A549 treated with dexamethasone at 1 μM for 4 hours (cell line): ENCODE data around the gene REXO4. TPM values are rescaled to one million over a fixed set of nuclear protein-coding genes. Genes with fewer than 3 reads are reported as not detected.

Experiments
- total RNA-seq: library from RNA; stranded (reverse); fragments of 200-300 nt; extraction: Qiagen RNA extraction; gene quantifications from 5 replicates; pipeline ENCODE4 v1.2.3, GENCODE V29; 2022

The REXO4 gene, protein sequence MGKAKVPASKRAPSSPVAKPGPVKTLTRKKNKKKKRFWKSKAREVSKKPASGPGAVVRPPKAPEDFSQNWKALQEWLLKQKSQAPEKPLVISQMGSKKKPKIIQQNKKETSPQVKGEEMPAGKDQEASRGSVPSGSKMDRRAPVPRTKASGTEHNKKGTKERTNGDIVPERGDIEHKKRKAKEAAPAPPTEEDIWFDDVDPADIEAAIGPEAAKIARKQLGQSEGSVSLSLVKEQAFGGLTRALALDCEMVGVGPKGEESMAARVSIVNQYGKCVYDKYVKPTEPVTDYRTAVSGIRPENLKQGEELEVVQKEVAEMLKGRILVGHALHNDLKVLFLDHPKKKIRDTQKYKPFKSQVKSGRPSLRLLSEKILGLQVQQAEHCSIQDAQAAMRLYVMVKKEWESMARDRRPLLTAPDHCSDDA
- total RNA-seq = 27.2 to 37.6 TPM (median 33.8 TPM) in 5 replicates

DNA sequence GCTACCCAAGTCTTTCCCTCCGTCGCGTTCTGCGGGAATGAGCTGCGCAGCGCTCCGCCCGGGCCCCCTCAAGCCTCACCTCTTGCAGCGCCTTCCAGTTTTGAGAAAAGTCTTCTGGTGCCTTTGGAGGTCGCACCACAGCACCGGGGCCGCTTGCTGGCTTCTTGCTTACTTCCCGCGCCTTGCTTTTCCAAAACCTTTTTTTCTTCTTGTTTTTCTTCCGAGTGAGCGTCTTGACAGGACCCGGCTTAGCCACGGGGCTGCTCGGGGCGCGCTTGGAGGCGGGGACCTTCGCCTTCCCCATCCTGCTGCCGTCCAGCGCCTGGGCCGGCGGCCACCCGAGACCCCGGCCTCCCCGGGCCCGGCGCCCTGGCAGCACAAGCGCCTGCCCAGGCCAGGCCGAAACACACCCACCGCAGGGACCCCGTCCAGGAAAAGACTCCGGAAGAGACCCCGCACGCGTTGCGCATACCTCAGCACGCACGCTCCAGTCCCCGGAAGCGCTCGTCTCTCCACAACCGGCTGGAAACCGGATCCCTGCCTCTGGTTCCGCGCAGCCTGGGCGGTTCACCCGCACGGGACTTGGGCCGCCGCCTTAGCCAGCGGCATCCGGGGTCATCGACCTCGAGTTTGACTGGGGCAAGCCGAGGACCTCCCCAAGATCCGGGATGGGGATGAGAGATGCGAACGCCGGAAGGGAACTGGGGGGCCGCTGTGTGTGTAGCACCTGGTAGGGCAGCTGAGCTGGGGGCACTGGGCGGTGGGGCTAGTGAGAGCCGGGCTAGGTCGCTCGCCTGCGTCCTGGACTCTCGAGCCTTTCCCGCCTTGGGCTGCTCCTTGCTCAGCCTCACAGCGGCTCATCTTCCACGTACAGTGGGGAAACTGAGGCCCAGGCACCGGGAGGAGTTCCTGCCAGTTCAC lies at the start of gene REXO4:
Gene REXO4, minus strand, starts transcription at position 470 of the 921 bp plus-strand sequence. Its CDS starts 166 bp downstream, at position 304.

DNA sequence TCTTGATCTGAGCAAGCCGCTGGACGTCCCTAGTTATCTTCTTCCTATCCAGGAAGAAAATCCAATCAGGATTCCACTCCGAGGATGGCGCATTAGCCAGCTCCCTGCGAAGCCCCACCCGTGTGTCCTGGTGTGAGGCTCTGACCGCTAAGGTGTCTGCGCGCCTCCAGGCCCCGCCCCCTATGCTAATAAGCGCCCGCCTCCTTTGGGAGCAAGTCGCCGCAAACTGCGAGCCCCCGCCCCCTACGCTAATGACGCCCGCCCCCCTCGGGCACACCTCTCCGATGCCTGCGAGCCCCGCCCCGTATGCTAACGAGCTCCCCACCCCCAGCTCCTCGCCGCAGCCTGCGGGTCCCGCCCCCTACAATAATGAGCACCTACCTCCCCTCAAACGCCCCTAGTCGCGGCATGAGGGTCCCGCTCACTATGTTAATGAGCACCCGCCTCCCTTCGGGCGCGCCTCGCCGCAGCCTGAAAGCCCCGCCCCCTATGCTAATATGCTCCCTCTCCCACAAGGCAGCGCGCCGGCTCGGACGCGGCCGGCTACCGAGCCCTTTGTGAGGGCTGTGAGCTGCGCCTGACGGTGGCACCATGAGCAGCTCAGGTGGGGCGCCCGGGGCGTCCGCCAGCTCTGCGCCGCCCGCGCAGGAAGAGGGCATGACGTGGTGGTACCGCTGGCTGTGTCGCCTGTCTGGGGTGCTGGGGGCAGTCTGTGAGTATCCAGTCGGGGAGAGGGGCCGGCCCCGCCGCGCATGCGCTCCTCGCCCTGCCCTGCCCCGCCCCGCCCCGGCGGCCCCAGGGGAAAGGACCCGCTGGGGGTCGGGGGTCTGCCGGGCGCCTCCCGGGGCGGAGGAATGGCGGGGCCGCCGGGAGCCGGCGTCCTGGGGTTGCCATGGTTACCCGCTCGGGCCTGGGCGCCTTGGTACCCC lies 41.9 kb upstream of the REXO4 start, which contains the start of gene CACFD1:
Gene CACFD1, plus strand, starts transcription at position 503 of the 929 bp plus-strand sequence. Its CDS starts 89 bp downstream, at position 592.

DNA sequence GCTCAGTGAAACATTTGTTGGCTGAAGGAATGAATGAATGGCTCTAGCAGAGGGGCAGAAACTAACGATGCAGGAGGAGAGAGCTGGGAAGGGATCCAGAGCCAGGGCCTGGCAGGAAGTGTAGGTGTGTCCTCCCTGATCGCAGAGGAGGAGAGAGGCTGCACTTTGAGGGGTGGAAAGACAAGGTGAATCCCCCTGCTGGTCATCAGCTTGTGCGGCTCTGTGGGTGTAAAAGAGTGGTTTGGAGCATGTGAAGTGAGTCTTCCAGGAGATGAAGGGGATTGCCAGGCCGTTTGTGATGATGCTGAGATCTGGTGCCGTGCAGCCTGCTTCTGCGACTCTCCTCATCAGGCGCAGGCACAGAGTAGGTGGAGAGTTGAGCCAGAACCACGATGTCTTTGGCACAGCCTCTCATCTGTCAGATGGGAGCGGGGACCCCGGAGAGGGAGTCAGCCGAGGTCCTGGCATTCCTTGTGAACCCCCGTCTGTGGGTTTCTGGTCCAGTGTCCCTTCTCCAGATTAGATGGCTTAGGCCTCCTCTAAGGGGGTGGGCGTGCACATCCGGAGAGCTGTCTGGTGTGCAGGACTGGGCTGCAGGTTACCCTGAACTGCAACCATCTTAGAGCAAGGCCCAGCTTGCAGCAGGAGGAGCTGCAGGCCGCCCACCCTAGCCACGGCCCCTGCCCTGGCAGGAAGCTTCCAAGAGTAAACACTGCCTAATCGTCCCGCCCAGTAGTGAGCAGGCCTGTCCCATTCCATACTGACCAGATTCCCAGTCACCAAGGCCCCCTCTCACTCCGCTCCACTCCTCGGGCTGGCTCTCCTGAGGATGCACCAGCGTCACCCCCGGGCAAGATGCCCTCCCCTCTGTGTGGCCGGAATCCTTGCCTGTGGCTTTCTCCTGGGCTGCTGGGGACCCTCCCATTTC lies 4.1 kb upstream of the REXO4 start, which contains the start of gene ADAMTS13:
Gene ADAMTS13, plus strand, starts transcription at position 753 of the 928 bp plus-strand sequence. Its CDS starts 77 bp downstream, at position 830.

DNA sequence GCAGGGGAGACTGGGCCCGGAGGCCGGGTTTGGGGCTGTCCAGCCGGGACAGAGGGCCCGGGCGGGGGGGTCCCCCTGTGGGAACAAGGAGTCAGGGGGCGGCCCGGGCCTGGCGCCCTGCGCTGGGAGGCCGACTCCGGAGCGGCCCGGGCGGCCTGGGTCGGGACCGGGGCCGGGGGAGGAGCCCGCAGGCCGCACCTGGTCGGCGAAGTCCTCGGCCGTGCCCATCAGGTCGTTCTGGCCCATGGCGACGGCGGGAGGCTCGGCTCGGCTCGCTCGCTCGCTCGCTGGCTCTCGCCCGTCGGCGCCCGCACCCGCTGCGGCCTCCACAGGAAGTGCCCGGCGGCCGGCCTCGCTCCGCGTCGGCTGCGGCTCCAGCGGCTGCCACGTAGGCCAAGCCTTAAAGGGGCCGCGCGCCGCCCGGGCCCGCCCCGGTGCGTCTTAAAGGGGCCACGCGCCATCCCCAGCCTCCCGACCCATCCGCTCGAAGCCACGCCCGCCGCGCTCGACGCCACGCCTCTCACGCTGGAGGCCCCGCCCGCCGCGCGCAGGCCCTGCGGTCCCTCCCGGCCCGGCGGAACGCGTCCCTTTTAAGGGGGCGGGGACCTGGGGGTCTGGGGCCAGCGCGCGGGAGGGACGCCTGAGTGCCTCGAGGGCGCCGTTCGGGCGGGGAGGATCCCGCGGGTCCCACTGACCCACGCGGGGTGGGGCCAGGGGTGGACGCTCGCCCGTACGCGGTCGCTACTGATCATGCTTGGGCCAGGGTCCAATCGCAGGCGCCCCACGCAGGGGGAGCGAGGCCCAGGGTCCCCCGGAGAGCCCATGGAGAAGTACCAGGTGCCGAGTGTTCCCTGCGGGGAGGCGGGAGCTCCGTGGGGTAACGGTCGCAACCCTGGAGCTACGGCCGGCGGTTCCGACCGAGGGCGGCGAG lies 41.8 kb downstream of the REXO4 start, which contains the start of the genes STKLD1 and SURF4:
Gene STKLD1, plus strand, starts transcription at position 643 of the 931 bp plus-strand sequence. Its CDS starts 108 bp downstream, at position 751.
Gene SURF4, minus strand, starts transcription at position 337 of the 931 bp plus-strand sequence. Its CDS starts 91 bp downstream, at position 246.

DNA sequence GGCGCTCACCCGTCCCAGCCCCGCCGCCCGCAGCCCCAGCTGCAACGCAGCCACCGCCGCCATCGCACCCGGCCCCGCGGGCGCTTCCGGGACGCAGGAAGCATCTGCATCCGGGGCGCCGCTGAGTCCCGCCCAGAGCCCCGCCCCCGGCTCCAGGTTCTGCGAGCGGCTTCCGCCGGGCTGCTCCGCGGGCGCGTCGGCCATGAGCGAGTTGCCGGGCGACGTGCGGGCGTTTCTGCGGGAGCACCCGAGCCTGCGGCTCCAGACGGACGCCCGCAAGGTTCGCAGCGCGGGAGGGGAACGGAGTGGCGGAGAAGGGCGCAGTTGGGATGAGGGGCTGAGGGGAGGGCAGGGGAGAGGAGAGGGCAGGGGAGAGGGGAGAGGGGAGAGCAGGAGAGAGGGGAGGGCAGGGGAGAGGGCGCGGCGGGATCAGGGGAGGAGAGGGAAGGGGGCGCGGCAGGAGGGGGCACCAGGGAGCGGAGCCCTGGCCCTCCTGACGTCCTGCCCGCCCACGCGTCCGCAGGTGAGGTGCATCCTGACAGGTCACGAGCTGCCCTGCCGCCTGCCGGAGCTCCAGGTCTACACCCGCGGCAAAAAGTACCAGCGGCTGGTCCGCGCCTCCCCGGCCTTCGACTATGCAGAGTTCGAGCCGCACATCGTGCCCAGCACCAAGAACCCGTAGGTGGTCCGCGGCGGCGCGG lies 61.3 kb downstream of the REXO4 start, which contains the start of the genes SURF1 and SURF2:
Gene SURF1, minus strand, starts transcription at position 97 of the 701 bp plus-strand sequence. Its CDS starts 34 bp downstream, at position 63.
Gene SURF2, plus strand, starts transcription at position 160 of the 701 bp plus-strand sequence. Its CDS starts 43 bp downstream, at position 203.

Other genes with a start within 250 kb of the REXO4 start
- not detected in 5 replicates for gene OBP2B, start 208.8 kb downstream of the REXO4 start, total RNA-seq
- not detected in 5 replicates for gene ABO, start 142.8 kb downstream of the REXO4 start, total RNA-seq
- gene SURF6, start 81.8 kb downstream of the REXO4 start, total RNA-seq = 19.8 to 27.8 TPM (median 23.8 TPM) in 5 replicates
- 19.2 to 29.6 TPM (median 29.4 TPM) in 5 replicates for gene MED22, start 69.9 kb downstream of the REXO4 start, total RNA-seq
- gene RPL7A, start 69.8 kb downstream of the REXO4 start, total RNA-seq = 3,041 to 3,423 TPM (median 3,202 TPM) in 5 replicates
- gene SURF1, start 61.5 kb downstream of the REXO4 start, total RNA-seq = 36.0 to 40.4 TPM (median 37.1 TPM) in 5 replicates
- 40.8 to 52.9 TPM (median 47.3 TPM) in 5 replicates for gene SURF2, start 61.5 kb downstream of the REXO4 start, total RNA-seq
- gene SURF4, start 42.0 kb downstream of the REXO4 start, total RNA-seq = 168 to 224 TPM (median 215 TPM) in 5 replicates
- 0.44 to 1.2 TPM (median 0.73 TPM) in 5 replicates for gene STKLD1, start 41.6 kb downstream of the REXO4 start, total RNA-seq
- gene ADAMTS13, start 4.4 kb upstream of the REXO4 start, total RNA-seq = 0.30 to 0.49 TPM (median 0.40 TPM) in 5 replicates
- 2.5 to 5.0 TPM (median 4.2 TPM) in 5 replicates for gene CACFD1, start 42.0 kb upstream of the REXO4 start, total RNA-seq
- 12.7 to 20.1 TPM (median 17.2 TPM) in 5 replicates for gene SLC2A6, start 61.1 kb upstream of the REXO4 start, total RNA-seq
- not detected in 5 replicates for gene MYMK, start 106.9 kb upstream of the REXO4 start, total RNA-seq
- not detected in 5 replicates for gene ADAMTSL2, start 116.7 kb upstream of the REXO4 start, total RNA-seq
- gene FAM163B, start 191.4 kb upstream of the REXO4 start, total RNA-seq = not detected in 5 replicates
- not detected in 5 replicates for gene DBH, start 218.4 kb upstream of the REXO4 start, total RNA-seq